LNCAP (cell line): Measurements from ENCODE around the gene CTSE.

Experiments used
- TF ChIP-seq, protein P1 (sequence below): fragments of 450-650 bp; IDR thresholded peaks from 2 replicates; pipeline ENCODE4 v1.5.1; 2017; ENCODE audit warnings: mild to moderate bottlenecking

The CTSE gene

DNA sequence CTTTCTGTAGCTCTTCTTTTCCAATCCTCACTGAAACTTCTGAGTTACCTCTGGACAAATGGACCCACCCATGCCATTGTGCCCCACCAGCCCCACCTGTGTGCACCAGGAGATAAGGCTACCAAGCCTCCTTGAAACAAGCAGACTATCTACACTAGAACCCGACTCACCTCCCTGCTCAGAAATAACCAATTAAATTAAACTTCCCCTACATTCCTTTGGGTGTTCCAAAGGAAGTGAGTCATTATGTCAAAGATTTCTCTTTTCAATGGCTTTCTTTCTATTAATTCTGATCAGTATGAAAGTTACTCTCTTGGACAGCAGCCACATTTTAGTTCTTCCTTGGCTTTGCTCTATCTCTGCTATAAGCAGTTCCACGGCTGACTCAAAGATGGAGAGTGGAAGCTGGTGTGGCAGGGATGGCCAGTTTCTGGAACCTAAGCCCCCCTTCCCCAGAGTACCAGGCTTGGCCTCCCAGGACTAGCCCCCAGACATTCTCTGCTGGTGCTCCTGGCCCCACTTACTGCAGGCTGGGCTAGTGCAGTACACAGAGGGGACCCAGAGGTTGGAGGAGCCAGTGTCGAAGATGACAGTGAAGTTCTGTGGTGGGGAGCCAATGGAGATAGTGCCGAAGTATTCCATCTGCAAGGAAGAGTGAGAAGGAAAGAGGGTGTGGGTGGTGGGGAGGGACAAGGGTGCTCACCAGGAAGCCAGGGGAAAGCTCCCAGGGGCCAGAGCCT is 1.9 kb downstream of the CTSE start:
- TF ChIP-seq, protein P1, sequence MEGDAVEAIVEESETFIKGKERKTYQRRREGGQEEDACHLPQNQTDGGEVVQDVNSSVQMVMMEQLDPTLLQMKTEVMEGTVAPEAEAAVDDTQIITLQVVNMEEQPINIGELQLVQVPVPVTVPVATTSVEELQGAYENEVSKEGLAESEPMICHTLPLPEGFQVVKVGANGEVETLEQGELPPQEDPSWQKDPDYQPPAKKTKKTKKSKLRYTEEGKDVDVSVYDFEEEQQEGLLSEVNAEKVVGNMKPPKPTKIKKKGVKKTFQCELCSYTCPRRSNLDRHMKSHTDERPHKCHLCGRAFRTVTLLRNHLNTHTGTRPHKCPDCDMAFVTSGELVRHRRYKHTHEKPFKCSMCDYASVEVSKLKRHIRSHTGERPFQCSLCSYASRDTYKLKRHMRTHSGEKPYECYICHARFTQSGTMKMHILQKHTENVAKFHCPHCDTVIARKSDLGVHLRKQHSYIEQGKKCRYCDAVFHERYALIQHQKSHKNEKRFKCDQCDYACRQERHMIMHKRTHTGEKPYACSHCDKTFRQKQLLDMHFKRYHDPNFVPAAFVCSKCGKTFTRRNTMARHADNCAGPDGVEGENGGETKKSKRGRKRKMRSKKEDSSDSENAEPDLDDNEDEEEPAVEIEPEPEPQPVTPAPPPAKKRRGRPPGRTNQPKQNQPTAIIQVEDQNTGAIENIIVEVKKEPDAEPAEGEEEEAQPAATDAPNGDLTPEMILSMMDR = no peak

DNA sequence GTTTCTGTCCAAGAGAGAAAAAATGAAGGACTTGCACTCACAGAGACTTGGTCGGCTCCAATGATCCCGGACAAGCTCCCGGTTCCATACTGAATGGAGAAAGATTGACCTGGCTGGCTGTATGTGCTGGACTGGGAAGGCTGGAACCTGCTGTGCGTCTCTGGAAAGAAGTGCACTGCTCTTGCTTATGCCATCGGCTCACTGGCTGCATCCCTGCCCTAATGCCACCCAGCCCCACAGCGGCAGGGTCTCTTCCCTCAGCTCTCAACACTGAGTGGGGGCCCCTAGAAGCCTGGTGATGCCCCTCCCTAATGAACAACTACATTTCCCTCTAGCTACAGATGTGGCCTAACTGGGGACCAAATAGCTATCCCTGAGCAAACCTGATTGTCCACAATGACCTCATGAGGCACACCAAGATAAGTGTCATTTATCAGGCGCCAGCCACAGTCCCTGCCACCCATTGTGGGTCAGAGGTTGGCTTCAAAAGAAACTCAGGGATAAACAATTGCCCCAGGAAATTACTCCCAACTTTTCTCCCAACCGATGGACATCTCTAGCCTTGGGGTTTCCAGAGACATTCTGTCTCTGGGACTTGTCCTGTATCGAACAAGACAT is 2.6 kb downstream of the CTSE start:
- TF ChIP-seq, protein P1 = no peak

DNA sequence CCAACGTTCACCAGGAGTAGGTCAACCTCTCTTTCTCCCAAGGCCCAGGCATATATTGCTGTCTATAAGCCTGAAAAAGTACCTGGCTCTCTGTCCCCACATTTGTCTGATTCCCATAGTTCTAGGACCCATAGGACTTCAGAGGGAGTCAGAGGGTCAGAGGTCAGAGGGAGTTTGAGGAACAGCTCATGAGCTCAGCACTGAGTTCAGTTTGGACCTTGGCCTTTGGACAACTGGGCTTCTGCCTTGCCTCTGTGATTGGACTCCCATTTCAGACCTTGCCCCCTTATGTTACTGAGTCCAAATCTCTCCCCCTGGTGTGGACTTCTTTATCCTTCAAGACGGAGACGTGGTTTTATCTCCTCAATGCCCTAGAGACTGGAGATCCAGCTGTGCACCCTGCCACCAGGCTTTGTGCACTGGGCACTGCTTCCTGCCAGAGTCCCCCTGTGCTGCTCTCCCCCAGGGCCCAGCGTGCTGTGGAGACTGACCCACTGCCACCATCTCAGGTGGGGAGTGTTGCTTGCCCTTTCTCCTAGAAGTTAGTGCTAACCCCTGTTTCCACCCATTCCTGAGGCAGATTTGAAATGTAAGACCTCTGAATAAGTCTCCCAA is 3.2 kb downstream of the CTSE start:
- TF ChIP-seq, protein P1 = no peak

DNA sequence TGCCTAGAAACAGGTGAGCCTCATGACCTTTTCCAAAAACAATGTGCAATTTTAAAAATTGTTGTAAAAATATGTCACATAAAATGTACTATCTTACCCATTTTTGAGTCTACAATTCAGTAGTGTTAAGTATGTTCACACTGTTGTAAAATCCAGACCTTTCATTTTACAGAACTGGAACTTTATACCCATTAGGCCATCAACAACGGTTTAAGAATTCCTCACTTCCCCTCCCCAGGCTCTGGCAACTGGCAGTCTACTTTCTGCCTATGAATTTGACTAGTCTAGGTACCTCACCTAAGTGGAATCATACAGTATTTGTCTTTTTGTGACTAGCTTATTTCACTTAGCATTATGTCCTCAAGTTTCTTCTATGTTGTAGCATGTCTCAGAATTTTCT is 8.6 kb downstream of the CTSE start:
- TF ChIP-seq, protein P1 = no peak

DNA sequence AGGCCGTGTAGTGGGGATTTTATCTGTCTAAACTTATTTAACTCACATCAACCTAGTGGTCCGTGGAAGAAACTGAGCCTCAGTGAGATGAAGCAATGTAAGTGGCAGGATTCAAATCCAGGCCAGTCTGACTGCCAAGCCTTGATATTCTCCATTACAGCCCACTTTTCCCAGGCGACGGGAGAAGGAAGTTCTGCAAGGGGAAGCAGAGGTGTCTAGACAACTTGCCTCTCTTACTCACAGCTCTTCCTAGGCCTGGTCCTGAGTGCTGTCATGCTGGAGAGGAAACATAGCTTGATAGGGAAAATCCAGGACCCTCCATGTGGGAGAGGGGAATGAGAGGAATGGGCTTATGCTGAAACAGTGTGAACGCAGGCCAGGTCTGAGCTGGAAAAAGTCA is 9.1 kb downstream of the CTSE start:
- TF ChIP-seq, protein P1 = no peak

DNA sequence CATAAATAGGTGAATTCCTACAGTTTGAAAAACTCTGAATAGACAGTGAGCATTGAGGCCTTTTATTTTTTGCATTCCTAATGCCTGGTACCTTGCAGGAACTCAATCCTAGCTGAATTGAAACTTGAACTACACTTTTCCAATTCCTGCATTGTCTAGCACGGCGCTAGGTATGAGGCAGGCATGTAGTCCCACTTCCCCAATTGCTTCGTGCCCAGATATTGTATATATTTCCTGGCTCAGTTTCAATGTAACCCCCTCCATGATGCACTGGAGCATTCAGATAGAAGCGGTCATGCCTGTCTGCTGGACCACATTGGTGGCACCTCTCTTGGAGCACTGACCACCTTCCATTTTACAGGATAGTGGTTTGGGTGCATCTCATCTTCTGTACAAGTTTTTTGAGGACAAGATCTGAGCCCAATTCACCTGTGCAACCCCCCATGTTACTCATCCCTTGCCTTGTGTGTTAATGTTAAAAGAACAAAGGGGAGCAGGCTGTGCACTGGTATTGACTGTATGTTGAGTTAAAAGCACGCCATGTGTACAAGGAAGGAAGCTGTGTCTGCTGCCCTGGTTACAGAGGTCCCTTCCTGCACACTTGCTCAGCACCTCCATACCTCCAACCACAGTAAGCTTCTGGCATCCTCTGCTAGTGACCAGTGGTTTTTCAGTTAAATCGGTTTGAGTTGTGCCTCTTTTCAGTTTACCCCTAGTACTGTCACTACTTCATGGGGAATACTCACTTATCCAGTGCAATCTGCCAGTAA is 10.5 kb downstream of the CTSE start:
- TF ChIP-seq, protein P1 = no peak

DNA sequence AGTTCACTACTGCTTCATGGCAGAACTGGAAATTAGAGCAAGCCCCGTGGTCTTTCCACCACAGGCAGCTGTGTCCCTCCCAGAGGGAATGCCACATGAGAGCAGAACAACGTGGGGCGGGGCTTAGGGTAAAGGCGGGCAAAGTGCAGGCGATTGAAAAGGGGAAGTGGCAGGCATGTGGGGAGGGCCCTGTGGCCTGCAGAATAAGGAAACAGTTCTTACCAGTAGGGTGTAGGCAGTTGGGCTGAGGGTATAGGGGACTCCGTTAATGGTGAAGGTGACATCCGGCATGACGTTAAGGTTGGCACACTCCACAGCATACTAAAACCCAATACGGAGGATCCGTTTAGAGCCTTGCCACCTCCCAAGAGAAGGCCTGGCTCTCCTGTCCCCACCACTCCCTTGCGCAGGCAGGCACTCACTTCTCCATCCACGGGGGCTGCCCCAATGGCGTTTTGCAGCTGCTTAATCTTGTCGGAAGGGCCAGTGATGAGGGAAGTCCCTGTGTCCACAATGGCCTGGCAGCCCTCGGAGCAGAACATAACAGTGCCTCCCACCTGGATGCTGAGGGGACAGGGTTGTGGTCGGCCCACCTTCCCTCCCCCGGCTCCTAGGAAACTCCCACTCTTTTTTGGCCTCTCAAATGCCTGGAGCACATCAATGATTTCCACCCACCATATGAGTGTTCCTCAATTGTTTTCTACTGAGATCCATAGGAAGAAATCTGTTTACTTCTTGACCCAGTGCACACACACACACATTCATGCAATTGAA is 11.4 kb downstream of the CTSE start:
- TF ChIP-seq, protein P1 = no peak
